NB4 (cell line): Measurements from ENCODE around the gene BBS12.

Experiments
- POLR2A ChIP-seq: IDR thresholded peaks from 2 replicates; pipeline ENCODE4 v1.6.1; 2011; ENCODE audit warnings: mild to moderate bottlenecking; ENCODE audit not compliant: insufficient read length; ENCODE audit errors: extremely low read depth
- TF ChIP-seq, protein P1 (sequence below): IDR thresholded peaks from one replicate; pipeline ENCODE4 v1.5.1; 2012; ENCODE audit warnings: low read depth, low read length

DNA sequence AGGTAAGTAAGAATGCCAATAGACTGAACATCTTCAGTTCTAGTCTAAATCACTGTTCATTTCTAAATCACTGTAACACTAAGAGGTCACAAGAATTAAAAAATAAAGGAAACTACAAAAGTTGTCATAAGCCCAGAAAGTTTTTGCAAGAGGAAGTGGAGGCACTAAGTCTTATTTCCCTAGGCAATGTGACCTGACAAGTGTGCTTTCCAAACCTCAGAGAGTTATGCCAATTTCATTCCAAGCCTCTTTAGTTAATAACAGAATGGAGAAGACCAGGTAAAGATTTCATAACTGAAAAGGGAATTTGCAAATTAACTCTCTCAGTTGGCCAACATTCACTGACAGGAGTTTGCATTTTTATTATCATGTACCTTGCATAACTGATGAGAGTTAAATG is 40.5 kb downstream of the BBS12 start:
- TF ChIP-seq, protein P1, sequence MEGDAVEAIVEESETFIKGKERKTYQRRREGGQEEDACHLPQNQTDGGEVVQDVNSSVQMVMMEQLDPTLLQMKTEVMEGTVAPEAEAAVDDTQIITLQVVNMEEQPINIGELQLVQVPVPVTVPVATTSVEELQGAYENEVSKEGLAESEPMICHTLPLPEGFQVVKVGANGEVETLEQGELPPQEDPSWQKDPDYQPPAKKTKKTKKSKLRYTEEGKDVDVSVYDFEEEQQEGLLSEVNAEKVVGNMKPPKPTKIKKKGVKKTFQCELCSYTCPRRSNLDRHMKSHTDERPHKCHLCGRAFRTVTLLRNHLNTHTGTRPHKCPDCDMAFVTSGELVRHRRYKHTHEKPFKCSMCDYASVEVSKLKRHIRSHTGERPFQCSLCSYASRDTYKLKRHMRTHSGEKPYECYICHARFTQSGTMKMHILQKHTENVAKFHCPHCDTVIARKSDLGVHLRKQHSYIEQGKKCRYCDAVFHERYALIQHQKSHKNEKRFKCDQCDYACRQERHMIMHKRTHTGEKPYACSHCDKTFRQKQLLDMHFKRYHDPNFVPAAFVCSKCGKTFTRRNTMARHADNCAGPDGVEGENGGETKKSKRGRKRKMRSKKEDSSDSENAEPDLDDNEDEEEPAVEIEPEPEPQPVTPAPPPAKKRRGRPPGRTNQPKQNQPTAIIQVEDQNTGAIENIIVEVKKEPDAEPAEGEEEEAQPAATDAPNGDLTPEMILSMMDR: no peak
- no peak for TF ChIP-seq POLR2A
